Lower lobe of right lung (tissue), 2 donors: Measurements from ENCODE around the gene PIEZO2. TPM values are rescaled to one million over a fixed set of nuclear protein-coding genes. Genes with fewer than 3 reads are reported as not detected.

ENCODE experiments used
- ATAC-seq, 2 donors: fragments of 200-7000 bp; cut with Tn5 transposase; one replicate each; pipeline ENCODE4 v1.9.1; 2020 to 2022; ENCODE audit warnings: mild to moderate bottlenecking in 2 of 2, moderate library complexity in 2 of 2
- DNase-seq: peaks from one replicate; pipeline ENCODE4 v3.0.0-alpha.2; 2020
- H3K27ac ChIP-seq: fragments of 200-600 bp; one replicate; pipeline ENCODE4 v1.8.0; 2022
- H3K27me3 ChIP-seq: fragments of 200-600 bp; one replicate; pipeline ENCODE4 v1.8.0; 2022; ENCODE audit warnings: low read depth
- H3K36me3 ChIP-seq: fragments of 200-600 bp; one replicate; pipeline ENCODE4 v1.8.0; 2022; ENCODE audit warnings: mild to moderate bottlenecking
- H3K4me1 ChIP-seq: fragments of 200-600 bp; one replicate; pipeline ENCODE4 v1.8.0; 2022
- H3K4me3 ChIP-seq: fragments of 200-600 bp; one replicate; pipeline ENCODE4 v1.8.0; 2022; ENCODE audit warnings: mild to moderate bottlenecking
- H3K9me3 ChIP-seq: fragments of 200-600 bp; one replicate; pipeline ENCODE4 v1.8.0; 2022
- intact Hi-C: fragments of 100-400 bp; cut with DNase I; formaldehyde crosslinking; loops from one replicate; pipeline ENCODE4 v1.11.0; 2022
- total RNA-seq: library from RNA; stranded (reverse); fragmentation: NEBNext Ultra II Directional; extraction: Animal tissue kit (Norgen Biotek cat#: 25700); gene quantifications from one replicate; pipeline ENCODE4 v1.2.1, GENCODE V29; 2021
- TF ChIP-seq, protein P1 (sequence below): fragments of 200-600 bp; IDR thresholded peaks from one replicate; pipeline ENCODE4 v1.8.0; 2022; ENCODE audit warnings: antibody characterized with exemption, mild to moderate bottlenecking
- donor health status: DM: no; HTN: yes; CAD: no; lungs with severe emphysema.

The PIEZO2 gene
- total RNA-seq, 1 donor from 2014 or later, result 11.1 TPM

DNA sequence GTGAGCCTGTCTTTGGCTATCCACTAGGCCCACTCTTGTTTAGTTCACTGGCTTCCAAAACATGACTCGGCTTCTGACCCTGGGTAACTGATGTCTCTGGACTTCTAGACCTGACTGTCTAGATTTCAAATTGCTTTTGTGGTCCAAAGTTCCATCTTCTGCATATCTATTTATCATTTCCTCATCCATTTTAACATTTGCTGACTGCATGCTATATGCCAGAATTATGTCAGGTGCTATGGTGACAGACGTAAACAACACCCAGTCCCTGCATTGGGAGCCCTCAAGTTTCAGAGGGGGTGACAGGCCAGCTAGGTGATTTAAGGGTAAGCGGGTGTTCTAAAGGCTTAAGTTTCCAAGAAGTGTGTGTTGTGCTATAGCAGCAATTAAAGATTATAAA is 140.9 kb downstream of the PIEZO2 start:
- no peak for DNase-seq
- no peak overlapping the region for H3K27ac ChIP-seq
- no peaks in the 10 kb centered on the region for H3K4me1 ChIP-seq
- no peak overlapping the region for H3K4me3 ChIP-seq
- intact Hi-C loops, result no loop called here
- no peak for ATAC-seq
- no peaks in the 10 kb centered on the region for H3K9me3 ChIP-seq
- H3K36me3 ChIP-seq, result no peaks in the 10 kb centered on the region
- no peaks in the 10 kb centered on the region for H3K27me3 ChIP-seq
- TF ChIP-seq, protein P1, sequence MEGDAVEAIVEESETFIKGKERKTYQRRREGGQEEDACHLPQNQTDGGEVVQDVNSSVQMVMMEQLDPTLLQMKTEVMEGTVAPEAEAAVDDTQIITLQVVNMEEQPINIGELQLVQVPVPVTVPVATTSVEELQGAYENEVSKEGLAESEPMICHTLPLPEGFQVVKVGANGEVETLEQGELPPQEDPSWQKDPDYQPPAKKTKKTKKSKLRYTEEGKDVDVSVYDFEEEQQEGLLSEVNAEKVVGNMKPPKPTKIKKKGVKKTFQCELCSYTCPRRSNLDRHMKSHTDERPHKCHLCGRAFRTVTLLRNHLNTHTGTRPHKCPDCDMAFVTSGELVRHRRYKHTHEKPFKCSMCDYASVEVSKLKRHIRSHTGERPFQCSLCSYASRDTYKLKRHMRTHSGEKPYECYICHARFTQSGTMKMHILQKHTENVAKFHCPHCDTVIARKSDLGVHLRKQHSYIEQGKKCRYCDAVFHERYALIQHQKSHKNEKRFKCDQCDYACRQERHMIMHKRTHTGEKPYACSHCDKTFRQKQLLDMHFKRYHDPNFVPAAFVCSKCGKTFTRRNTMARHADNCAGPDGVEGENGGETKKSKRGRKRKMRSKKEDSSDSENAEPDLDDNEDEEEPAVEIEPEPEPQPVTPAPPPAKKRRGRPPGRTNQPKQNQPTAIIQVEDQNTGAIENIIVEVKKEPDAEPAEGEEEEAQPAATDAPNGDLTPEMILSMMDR, result no peak

DNA sequence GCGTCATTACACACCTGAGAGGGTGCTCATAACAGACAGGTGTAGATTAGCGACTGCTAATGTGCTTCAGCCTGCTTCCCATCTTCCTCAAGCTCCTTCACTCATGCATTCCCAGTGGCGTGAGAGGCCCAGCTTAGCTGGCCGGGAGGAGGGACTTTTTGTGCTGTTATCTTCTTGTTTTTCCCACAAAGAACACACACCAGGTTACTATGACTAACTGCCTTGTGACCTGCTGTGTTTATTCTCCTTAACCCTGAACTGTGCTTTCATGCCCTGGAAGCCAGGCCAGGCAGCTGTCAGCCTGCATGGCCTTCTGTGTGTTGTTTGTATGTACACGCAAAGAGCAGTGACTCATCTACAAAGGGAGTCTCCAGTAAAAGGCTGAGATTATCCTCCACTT is 143.8 kb downstream of the PIEZO2 start:
- Histone ChIP-seq H3K27ac (peak overlapping the region; percentile 24), H3K27me3 (no peaks in the 10 kb centered on the region), H3K36me3 (no peaks in the 10 kb centered on the region), H3K4me3 (no peak overlapping the region), H3K4me1 (no peaks in the 10 kb centered on the region), H3K9me3 (no peaks in the 10 kb centered on the region)
- DNase-seq (no peak), ATAC-seq (peak; percentile 61 to 66)
- TF ChIP-seq, protein P1, result no peak
- intact Hi-C loops, result no loop called here

DNA sequence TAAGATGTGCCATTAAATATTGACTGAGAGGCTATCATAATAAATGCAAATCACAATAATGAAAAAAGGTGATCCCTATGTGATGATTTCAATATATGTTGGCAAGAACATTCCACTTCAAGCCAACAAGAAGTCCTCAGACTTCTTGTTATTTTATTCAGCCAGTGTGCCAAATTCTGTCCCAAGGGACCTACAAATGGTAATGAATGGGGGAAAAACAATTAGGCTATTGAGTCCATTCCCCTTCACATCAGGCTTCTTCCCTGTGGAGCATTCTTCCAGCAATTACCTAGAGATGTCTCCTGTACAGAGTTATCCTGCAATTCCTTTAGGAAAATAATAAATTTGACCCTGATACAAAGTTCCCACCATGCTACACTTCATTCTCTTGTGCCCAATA is 144.4 kb downstream of the PIEZO2 start:
- intact Hi-C loops, result no loop called here
- peak overlapping the region; percentile 24 for H3K27ac ChIP-seq
- ATAC-seq, result no peak
- TF ChIP-seq, protein P1, result no peak
- no peak for DNase-seq
- no peaks in the 10 kb centered on the region for H3K27me3 ChIP-seq
- no peaks in the 10 kb centered on the region for H3K4me1 ChIP-seq
- H3K4me3 ChIP-seq, result no peak overlapping the region
- H3K9me3 ChIP-seq, result no peaks in the 10 kb centered on the region
- no peaks in the 10 kb centered on the region for H3K36me3 ChIP-seq

DNA sequence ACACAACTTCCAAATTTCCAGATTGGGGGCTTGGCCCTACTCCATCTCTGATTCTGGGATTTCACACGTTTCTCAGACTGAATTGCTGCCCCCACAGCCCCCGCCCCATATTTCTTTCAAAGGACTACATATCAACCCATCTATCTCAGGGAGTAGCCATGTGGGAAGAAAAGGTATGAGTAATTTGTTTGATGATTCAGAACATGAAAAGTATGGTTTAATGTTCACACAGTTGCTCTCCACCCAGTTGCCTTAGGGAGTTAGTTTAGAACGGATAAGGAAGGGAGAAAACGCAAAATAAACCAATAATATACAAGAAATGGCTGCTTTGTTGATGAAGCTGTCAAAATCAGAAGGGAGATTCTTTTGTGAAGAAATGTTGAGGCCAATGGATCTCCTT is 145.1 kb downstream of the PIEZO2 start:
- H3K4me1 ChIP-seq, result no peaks in the 10 kb centered on the region
- no peaks in the 10 kb centered on the region for H3K36me3 ChIP-seq
- ATAC-seq (no peak), DNase-seq (no peak)
- H3K4me3 ChIP-seq, result no peak overlapping the region
- H3K27me3 ChIP-seq, result no peaks in the 10 kb centered on the region
- intact Hi-C loops, result no loop called here
- no peak overlapping the region for H3K27ac ChIP-seq
- TF ChIP-seq, protein P1, result no peak
- H3K9me3 ChIP-seq, result no peaks in the 10 kb centered on the region

DNA sequence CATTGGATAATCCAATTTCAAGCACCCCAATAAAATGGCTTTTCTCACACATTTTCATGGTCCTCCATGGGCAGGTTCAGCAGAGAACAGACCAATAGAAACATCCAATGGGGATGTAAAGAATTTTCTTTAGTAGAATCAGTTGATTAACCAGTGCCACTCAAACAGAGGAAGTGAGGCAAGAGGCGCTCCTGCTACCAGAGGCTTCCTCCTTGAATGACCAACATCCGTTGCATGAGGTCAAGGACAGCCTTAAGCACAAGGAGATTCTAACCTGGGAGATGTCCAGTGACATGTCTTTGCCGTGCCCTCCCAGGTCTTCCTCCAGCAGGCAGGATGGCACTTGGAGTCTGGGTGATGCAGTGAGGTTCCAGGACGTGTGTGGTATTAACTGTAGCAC is 146.6 kb downstream of the PIEZO2 start:
- Histone ChIP-seq H3K27me3 (no peaks in the 10 kb centered on the region), H3K4me3 (no peak overlapping the region), H3K27ac (no peak overlapping the region), H3K9me3 (peaks cover 3% of the 10 kb centered on the region), H3K4me1 (no peaks in the 10 kb centered on the region), H3K36me3 (no peaks in the 10 kb centered on the region)
- intact Hi-C loops, result no loop called here
- no peak for DNase-seq
- no peak for ATAC-seq
- TF ChIP-seq, protein P1, result no peak

DNA sequence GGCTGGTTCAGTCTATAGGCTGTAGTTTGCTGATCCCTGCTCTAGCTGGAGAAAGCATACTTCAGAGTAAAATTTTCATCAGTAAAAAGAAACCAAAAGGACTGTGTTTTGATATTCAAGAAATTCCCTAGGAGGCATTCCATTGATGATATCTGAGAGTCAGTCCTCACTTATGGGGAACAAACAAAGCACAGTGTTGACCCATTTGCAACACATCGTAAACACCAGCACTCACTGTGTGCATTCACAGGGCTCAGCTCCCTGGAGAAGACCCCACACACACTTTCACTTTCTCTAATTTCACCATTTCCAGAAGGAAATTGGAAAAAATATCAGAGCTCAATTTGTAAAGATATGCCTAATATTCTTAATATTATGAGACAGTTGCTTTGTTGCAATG is 147.1 kb downstream of the PIEZO2 start:
- ATAC-seq, result no peak

More for the DNA sequence above, 147.1 kb downstream of the PIEZO2 start:
- Histone ChIP-seq H3K27ac (no peak overlapping the region), H3K4me3 (no peak overlapping the region), H3K27me3 (no peaks in the 10 kb centered on the region), H3K36me3 (no peaks in the 10 kb centered on the region), H3K9me3 (peaks cover 6% of the 10 kb centered on the region), H3K4me1 (no peaks in the 10 kb centered on the region)
- no peak for DNase-seq
- TF ChIP-seq, protein P1, result no peak
- intact Hi-C loops, result no loop called here
